Tibial artery (tissue), 4 donors: ENCODE measurements around the gene MRPL51.

ENCODE experiments used
- DNase-seq, 2 donors: peaks; one replicate each; pipeline ENCODE4 v3.0.0-alpha.2; 2019
- H3K27ac ChIP-seq, 2 donors: fragments of 200-600 bp; sonication (generic) in 1 of 2; 1 replicate in 1 of 2; 2 replicates in 1 of 2; pipeline ENCODE4 v1.5.1; 2018 to 2019; ENCODE audit warnings: mild to moderate bottlenecking in 1 of 2
- H3K27me3 ChIP-seq, 2 donors: fragments of 200-600 bp; sonication (generic) in 1 of 2; one replicate each; pipeline versions ENCODE4 v1.5.1 to v1.6.0; 2016 to 2019
- H3K36me3 ChIP-seq, 3 donors: fragments of 200-600 bp; sonication (generic) in 2 of 3; one replicate each; pipeline ENCODE4 v1.5.1; 2016 to 2019; ENCODE audit warnings: mild to moderate bottlenecking in 2 of 3
- H3K4me1 ChIP-seq, 4 donors: fragments of 200-600 bp; sonication (generic) in 2 of 4; 1 replicate in 3 of 4; 2 replicates in 1 of 4; pipeline ENCODE4 v1.5.1; 2016 to 2019
- H3K4me3 ChIP-seq, 2 donors: fragments of 200-600 bp; sonication (generic) in 1 of 2; 1 replicate in 1 of 2; 2 replicates in 1 of 2; pipeline ENCODE4 v1.5.1; 2018 to 2019; ENCODE audit warnings: mild to moderate bottlenecking in 2 of 2
- H3K9me3 ChIP-seq, 3 donors: fragments of 200-600 bp; sonication (generic) in 1 of 3; one replicate each; pipeline ENCODE4 v1.5.1; 2016 to 2019
- CTCF ChIP-seq, 2 experiments: fragments of 200-600 bp in 1 of 2; fragments of 450-650 bp in 1 of 2; IDR thresholded peaks; one replicate each; pipeline ENCODE4 v1.5.1; 2017 to 2019; ENCODE audit warnings: antibody characterized with exemption in 2 of 2, mild to moderate bottlenecking in 1 of 2, moderate library complexity in 1 of 2
- intact Hi-C: fragments of 100-400 bp; cut with DNase I; formaldehyde crosslinking; loops from one replicate; pipeline ENCODE4 v1.15.0; 2023; ENCODE audit warnings: low total_unique reads

The MRPL51 gene

GRCh38 chr12:6533653-6533922 is 40.5 kb upstream of the MRPL51 start:
- Histone ChIP-seq H3K27me3 (no peaks in the 10 kb centered on the region), H3K4me1 (peaks cover 0 to 51% (median 43%) of the 10 kb centered on the region in 4 donors), H3K27ac (peak overlapping the region; percentile 95 to 98), H3K9me3 (no peaks in the 10 kb centered on the region), H3K36me3 (peaks cover 43 to 56% (median 56%) of the 10 kb centered on the region in 3 donors), H3K4me3 (peak overlapping the region; percentile 81 to 98)
- no peak for TF ChIP-seq CTCF (IDR thresholded peaks at IDR 0.05)
- intact Hi-C loops, result loop anchor here (5.0 to 10.0 kb wide), 3 partner anchors 41 to 319 kb away; partner anchors contain the start of genes MRPL51, NCAPD2 and TNFRSF1A
- no peak for DNase-seq

GRCh38 chr12:6532927-6533652 is 40.0 kb upstream of the MRPL51 start:
- Histone ChIP-seq H3K36me3 (peaks cover 41 to 56% (median 56%) of the 10 kb centered on the region in 3 donors), H3K4me1 (peaks cover 0 to 49% (median 43%) of the 10 kb centered on the region in 4 donors)
- intact Hi-C loops, result loop anchor here (5.0 to 10.0 kb wide), 3 partner anchors 41 to 318 kb away; partner anchors contain the start of genes MRPL51, NCAPD2 and TNFRSF1A

GRCh38 chr12:6532051-6532926 is 39.2 kb upstream of the MRPL51 start:
- Histone ChIP-seq H3K27ac (peak overlapping the region; percentile 95 to 98), H3K4me1 (peaks cover 0 to 41% (median 37%) of the 10 kb centered on the region in 4 donors), H3K9me3 (no peaks in the 10 kb centered on the region), H3K27me3 (no peaks in the 10 kb centered on the region), H3K36me3 (peaks cover 46 to 56% (median 56%) of the 10 kb centered on the region in 3 donors), H3K4me3 (peak overlapping the region; percentile 81 to 98)
- intact Hi-C loops, result loop anchor here (5.0 to 10.0 kb wide), 3 partner anchors 40 to 317 kb away; partner anchors contain the start of genes MRPL51, NCAPD2 and TNFRSF1A
- peak; percentile 66 to 91 for DNase-seq
- TF ChIP-seq CTCF (IDR thresholded peaks at IDR 0.05), result no peak

More at GRCh38 chr12:6532927-6533652, 40.0 kb upstream of the MRPL51 start:
- H3K27me3 ChIP-seq, result no peaks in the 10 kb centered on the region
- no peak for TF ChIP-seq CTCF (IDR thresholded peaks at IDR 0.05)
- H3K27ac ChIP-seq, result peak overlapping the region; percentile 95 to 98
- H3K4me3 ChIP-seq, result peak overlapping the region; percentile 81 to 98
- DNase-seq, result peak; percentile 70 to 90
- no peaks in the 10 kb centered on the region for H3K9me3 ChIP-seq

GRCh38 chr12:6530576-6531260 is 37.7 kb upstream of the MRPL51 start:
- H3K36me3 ChIP-seq, result peaks cover 50 to 58% (median 57%) of the 10 kb centered on the region in 3 donors
- no peak overlapping the region for H3K27ac ChIP-seq

More at GRCh38 chr12:6530576-6531260, 37.7 kb upstream of the MRPL51 start:
- no peak for DNase-seq
- no peaks in the 10 kb centered on the region for H3K9me3 ChIP-seq
- H3K4me3 ChIP-seq, result no peak overlapping the region
- TF ChIP-seq CTCF (IDR thresholded peaks at IDR 0.05), result no peak
- peaks cover 0 to 25% (median 21%) of the 10 kb centered on the region in 4 donors for H3K4me1 ChIP-seq
- H3K27me3 ChIP-seq, result no peaks in the 10 kb centered on the region
- intact Hi-C loops, result loop anchor here (5.0 to 10.0 kb wide), 3 partner anchors 38 to 316 kb away; partner anchors contain the start of genes MRPL51, NCAPD2 and TNFRSF1A
